ENCODE results near the gene TUBG1. TPM values are rescaled to one million over a fixed set of nuclear protein-coding genes. Genes with fewer than 3 reads are reported as not detected.

Gene TUBG1
- polyA plus RNA-seq, 1 of the 3 experiments (the other 2 are of a cell fraction) = 145 TPM

DNA sequence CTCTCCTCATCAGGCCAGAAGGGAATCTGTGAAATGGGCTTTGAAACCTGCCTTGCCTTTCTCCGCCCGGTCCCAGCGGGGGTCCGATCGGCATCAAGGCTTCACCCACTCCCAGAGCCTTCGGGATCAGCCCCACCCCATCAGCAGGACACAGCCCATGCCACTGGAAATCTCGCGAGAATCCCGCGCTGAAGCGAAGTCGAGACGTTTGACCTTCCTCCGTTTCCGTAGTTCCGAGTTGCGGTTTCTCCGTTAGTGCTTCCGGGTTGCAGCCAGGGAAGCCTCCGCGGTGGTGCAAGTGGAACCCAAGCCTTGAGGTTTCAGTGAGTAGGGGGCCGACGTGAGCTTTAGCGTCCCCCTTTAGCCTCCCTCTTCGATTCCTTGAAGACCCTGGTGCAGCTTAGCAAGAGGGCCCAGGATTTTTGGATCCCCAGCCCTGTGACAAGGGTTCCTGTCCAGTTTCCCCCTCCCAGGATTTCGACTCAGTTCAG, 47.5 kb upstream of the TUBG1 start, which contains the start of gene COASY:
Gene COASY (plus strand): TSS at position 252 of the 491 bp plus-strand sequence. CDS start 475 bp downstream, outside the sequence.
- H3K4me2 ChIP-seq = peak within 1 kb of the TSS; percentile 98
- peaks cover 49% of the 10 kb centered on the region for H3K79me2 ChIP-seq (ENCODE audit: insufficient read depth)
- no peaks in the 10 kb centered on the region for H3K9me2 ChIP-seq
- peak within 1 kb of the TSS; percentile 73 to 87 for H3K27ac ChIP-seq (ENCODE audit: low read depth in 2 of 2, low read length in 1 of 2)
- H3K9ac ChIP-seq = peak within 1 kb of the TSS; percentile 86
- POLR2A ChIA-PET = interaction anchor here (0.8 kb wide), 1 partner anchor 30 kb away, joined by 3 read pairs; no protein-coding TSS in a partner anchor
- H3K27me3 ChIP-seq (ENCODE audit: insufficient read depth) = no peaks in the 10 kb centered on the region
- 0% methylated on average over 6 of the region's 26 CpGs for WGBS (ENCODE audit: low lambda C conversion rate)
- no peaks in the 10 kb centered on the region for H3K9me3 ChIP-seq
- H3K36me3 ChIP-seq (replicated peaks in 1 of 2; ENCODE audit: control insufficient read depth in 1 of 2, insufficient read depth in 2 of 2, low read length in 1 of 2) = peaks cover 13 to 30% of the 10 kb centered on the region in 2 experiments
- CTCF ChIA-PET = interaction anchor here (1.0 kb wide), 1 partner anchor 118 kb away, joined by 3 read pairs; no protein-coding TSS in a partner anchor
- DNase-seq = peak; percentile 99
- H3F3A ChIP-seq (replicated peaks; ENCODE audit: insufficient read depth) = peaks cover 27% of the 10 kb centered on the region
- H3K4me3 ChIP-seq (ENCODE audit: low read depth in 2 of 2, low read length in 1 of 2) = peak within 1 kb of the TSS; percentile 78 to 98
- H3K4me1 ChIP-seq (ENCODE audit: control insufficient read depth in 1 of 2, insufficient read depth in 2 of 2, low read depth in 1 of 2, low read length in 1 of 2) = peaks cover 4 to 30% of the 10 kb centered on the region in 2 experiments; a peak in 3 of 4 replicates
- H4K20me1 ChIP-seq (ENCODE audit: insufficient read depth) = no peaks in the 10 kb centered on the region
- peak within 1 kb of the TSS; percentile 86 for H2AFZ ChIP-seq (ENCODE audit: low read depth)
- TF ChIP-seq MXI1 (IDR thresholded peaks at IDR 0.05; ENCODE audit: low read depth, low read length) (peak; percentile 85; the same call in 1 of the 2 replicates), RCOR1 (IDR thresholded peaks at IDR 0.05; ENCODE audit: low read length) (no peak; the same call in 1 of the 2 replicates), YY1 (IDR thresholded peaks at IDR 0.05; ENCODE audit: low read depth) (peak; percentile 58; the same call in 1 of the 2 replicates), TEAD4 (IDR thresholded peaks at IDR 0.05; ENCODE audit: borderline replicate concordance, insufficient read depth) (no peak), RAD21 (IDR thresholded peaks at IDR 0.05; ENCODE audit: low read length) (no peak), SIN3A (IDR thresholded peaks at IDR 0.05; ENCODE audit: borderline replicate concordance, low read depth, low read length) (peak; percentile 99), SMC3 (IDR thresholded peaks at IDR 0.05; ENCODE audit: low read depth, low read length) (no peak), TCF12 (IDR thresholded peaks at IDR 0.05) (peak; percentile 21; the same call in 1 of the 2 replicates), NRF1 (IDR thresholded peaks at IDR 0.05; ENCODE audit: low read depth, low read length) (no peak), FOXJ3 (CRISPR knock-in tag; IDR thresholded peaks at IDR 0.05) (no peak), POLR2AphosphoS5 (IDR thresholded peaks at IDR 0.05; ENCODE audit: low read depth, low read length) (peak; percentile 88), TAF1 (IDR thresholded peaks at IDR 0.05; ENCODE audit: borderline replicate concordance, low read depth, low read length) (peak; percentile 90), RFX5 (IDR thresholded peaks at IDR 0.05; ENCODE audit: low read length) (no peak), EZH2phosphoT487 (IDR thresholded peaks at IDR 0.05; ENCODE audit: borderline replicate concordance, low read depth) (no peak), EP300 (IDR thresholded peaks at IDR 0.05; ENCODE audit: borderline replicate concordance in 1 of 2, low read depth in 1 of 2, low read length in 1 of 2) (no peak), FOSL2 (IDR thresholded peaks at IDR 0.05; ENCODE audit: borderline replicate concordance, low read depth) (no peak), RXRA (IDR thresholded peaks at IDR 0.05; ENCODE audit: borderline replicate concordance, low read depth) (no peak), GATA2 (CRISPR knock-in tag; IDR thresholded peaks at IDR 0.05) (no peak), ELF1 (IDR thresholded peaks at IDR 0.05) (peak; percentile 96), GABPA (IDR thresholded peaks at IDR 0.05; ENCODE audit: low read depth) (peak; percentile 92), NFIC (IDR thresholded peaks at IDR 0.05; ENCODE audit: borderline replicate concordance) (no peak), CHD2 (IDR thresholded peaks at IDR 0.05; ENCODE audit: low read length, partially characterized antibody) (peak; percentile 100)
- TF ChIP-seq, protein P1, sequence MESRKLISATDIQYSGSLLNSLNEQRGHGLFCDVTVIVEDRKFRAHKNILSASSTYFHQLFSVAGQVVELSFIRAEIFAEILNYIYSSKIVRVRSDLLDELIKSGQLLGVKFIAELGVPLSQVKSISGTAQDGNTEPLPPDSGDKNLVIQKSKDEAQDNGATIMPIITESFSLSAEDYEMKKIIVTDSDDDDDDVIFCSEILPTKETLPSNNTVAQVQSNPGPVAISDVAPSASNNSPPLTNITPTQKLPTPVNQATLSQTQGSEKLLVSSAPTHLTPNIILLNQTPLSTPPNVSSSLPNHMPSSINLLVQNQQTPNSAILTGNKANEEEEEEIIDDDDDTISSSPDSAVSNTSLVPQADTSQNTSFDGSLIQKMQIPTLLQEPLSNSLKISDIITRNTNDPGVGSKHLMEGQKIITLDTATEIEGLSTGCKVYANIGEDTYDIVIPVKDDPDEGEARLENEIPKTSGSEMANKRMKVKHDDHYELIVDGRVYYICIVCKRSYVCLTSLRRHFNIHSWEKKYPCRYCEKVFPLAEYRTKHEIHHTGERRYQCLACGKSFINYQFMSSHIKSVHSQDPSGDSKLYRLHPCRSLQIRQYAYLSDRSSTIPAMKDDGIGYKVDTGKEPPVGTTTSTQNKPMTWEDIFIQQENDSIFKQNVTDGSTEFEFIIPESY (IDR thresholded peaks at IDR 0.05; ENCODE audit: borderline replicate concordance, low read depth) = peak; percentile 100
- TF ChIP-seq, protein P2, sequence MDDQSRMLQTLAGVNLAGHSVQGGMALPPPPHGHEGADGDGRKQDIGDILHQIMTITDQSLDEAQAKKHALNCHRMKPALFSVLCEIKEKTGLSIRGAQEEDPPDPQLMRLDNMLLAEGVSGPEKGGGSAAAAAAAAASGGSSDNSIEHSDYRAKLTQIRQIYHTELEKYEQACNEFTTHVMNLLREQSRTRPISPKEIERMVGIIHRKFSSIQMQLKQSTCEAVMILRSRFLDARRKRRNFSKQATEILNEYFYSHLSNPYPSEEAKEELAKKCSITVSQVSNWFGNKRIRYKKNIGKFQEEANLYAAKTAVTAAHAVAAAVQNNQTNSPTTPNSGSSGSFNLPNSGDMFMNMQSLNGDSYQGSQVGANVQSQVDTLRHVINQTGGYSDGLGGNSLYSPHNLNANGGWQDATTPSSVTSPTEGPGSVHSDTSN (IDR thresholded peaks at IDR 0.05) = 0 out of 2 replicates have a peak, but pooled peaks have one; percentile 22
- TF ChIP-seq, protein P3, sequence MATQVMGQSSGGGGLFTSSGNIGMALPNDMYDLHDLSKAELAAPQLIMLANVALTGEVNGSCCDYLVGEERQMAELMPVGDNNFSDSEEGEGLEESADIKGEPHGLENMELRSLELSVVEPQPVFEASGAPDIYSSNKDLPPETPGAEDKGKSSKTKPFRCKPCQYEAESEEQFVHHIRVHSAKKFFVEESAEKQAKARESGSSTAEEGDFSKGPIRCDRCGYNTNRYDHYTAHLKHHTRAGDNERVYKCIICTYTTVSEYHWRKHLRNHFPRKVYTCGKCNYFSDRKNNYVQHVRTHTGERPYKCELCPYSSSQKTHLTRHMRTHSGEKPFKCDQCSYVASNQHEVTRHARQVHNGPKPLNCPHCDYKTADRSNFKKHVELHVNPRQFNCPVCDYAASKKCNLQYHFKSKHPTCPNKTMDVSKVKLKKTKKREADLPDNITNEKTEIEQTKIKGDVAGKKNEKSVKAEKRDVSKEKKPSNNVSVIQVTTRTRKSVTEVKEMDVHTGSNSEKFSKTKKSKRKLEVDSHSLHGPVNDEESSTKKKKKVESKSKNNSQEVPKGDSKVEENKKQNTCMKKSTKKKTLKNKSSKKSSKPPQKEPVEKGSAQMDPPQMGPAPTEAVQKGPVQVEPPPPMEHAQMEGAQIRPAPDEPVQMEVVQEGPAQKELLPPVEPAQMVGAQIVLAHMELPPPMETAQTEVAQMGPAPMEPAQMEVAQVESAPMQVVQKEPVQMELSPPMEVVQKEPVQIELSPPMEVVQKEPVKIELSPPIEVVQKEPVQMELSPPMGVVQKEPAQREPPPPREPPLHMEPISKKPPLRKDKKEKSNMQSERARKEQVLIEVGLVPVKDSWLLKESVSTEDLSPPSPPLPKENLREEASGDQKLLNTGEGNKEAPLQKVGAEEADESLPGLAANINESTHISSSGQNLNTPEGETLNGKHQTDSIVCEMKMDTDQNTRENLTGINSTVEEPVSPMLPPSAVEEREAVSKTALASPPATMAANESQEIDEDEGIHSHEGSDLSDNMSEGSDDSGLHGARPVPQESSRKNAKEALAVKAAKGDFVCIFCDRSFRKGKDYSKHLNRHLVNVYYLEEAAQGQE (IDR thresholded peaks at IDR 0.05; ENCODE audit: low read depth, low read length) = peak; percentile 62; the same call in 1 of the 2 replicates
- TF ChIP-seq, protein P4, sequence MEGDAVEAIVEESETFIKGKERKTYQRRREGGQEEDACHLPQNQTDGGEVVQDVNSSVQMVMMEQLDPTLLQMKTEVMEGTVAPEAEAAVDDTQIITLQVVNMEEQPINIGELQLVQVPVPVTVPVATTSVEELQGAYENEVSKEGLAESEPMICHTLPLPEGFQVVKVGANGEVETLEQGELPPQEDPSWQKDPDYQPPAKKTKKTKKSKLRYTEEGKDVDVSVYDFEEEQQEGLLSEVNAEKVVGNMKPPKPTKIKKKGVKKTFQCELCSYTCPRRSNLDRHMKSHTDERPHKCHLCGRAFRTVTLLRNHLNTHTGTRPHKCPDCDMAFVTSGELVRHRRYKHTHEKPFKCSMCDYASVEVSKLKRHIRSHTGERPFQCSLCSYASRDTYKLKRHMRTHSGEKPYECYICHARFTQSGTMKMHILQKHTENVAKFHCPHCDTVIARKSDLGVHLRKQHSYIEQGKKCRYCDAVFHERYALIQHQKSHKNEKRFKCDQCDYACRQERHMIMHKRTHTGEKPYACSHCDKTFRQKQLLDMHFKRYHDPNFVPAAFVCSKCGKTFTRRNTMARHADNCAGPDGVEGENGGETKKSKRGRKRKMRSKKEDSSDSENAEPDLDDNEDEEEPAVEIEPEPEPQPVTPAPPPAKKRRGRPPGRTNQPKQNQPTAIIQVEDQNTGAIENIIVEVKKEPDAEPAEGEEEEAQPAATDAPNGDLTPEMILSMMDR (IDR thresholded peaks at IDR 0.05) = no peak

All from SK-N-SH (cell line).